Activated T-cell treated with anti-CD3 and anti-CD28 coated beads, Interleukin-2, amount 50 U/mL, for 1 hour (primary cell): ENCODE data around the gene ZNF26.
"Not testable (repeated sequence)": the region's sequence is repeated elsewhere in the genome, so short reads cannot be mapped to it uniquely, and the experiment has no call there.

ENCODE experiments used
- DNase-seq: peaks from one replicate; pipeline ENCODE4 v3.0.0-alpha.2; 2020

The ZNF26 gene

GRCh38 chr12:132955094-132956010 lies 30.8 kb upstream of the ZNF26 start:
- DNase-seq: no peak

- peak; percentile 85 for DNase-seq
Observed at GRCh38 chr12:132956011-132956788, 30.0 kb upstream of the ZNF26 start, which contains the start of gene ZNF605. TSS of gene ZNF605 (minus strand) at chr12:132956306. CDS start at chr12:132945635, 10,671 bp downstream.

- DNase-seq: not testable (repeated sequence)
Observed at GRCh38 chr12:132961790-132962189, 24.4 kb upstream of the ZNF26 start.

- DNase-seq: not testable (repeated sequence)
Observed at GRCh38 chr12:132963947-132964346, 22.2 kb upstream of the ZNF26 start.

GRCh38 chr12:132965796-132966195 lies 20.4 kb upstream of the ZNF26 start:
- no peak for DNase-seq

GRCh38 chr12:132966676-132967415 lies 19.3 kb upstream of the ZNF26 start:
- DNase-seq: no peak

- DNase-seq: no peak
Observed at GRCh38 chr12:132967736-132968135, 18.4 kb upstream of the ZNF26 start.

GRCh38 chr12:132972374-132972773 lies 13.8 kb upstream of the ZNF26 start:
- DNase-seq: no peak

GRCh38 chr12:132976870-132977269 lies 9.3 kb upstream of the ZNF26 start:
- peak; percentile 41 for DNase-seq

GRCh38 chr12:132986885-132987225 lies 688 bp downstream of the ZNF26 start:
- DNase-seq: no peak

GRCh38 chr12:132998741-132999140 lies 12.6 kb downstream of the ZNF26 start:
- no peak for DNase-seq

- no peak for DNase-seq
Observed at GRCh38 chr12:133010657-133011297, 24.6 kb downstream of the ZNF26 start.

- DNase-seq: no peak
Observed at GRCh38 chr12:133023566-133023965, 37.4 kb downstream of the ZNF26 start.

GRCh38 chr12:133026996-133027395 lies 40.8 kb downstream of the ZNF26 start:
- DNase-seq: no peak

GRCh38 chr12:133037207-133038005 lies 51.2 kb downstream of the ZNF26 start, which contains the start of gene ZNF84:
TSS of gene ZNF84 (plus strand) at chr12:133037509. CDS start at chr12:133041468, 3,959 bp downstream.
- DNase-seq: peak; percentile 95

- no peak for DNase-seq
Observed at GRCh38 chr12:133038118-133038709, 52.0 kb downstream of the ZNF26 start.

- DNase-seq: no peak
Observed at GRCh38 chr12:133046698-133047097, 60.5 kb downstream of the ZNF26 start.

- no peak for DNase-seq
Observed at GRCh38 chr12:133057446-133057845, 71.3 kb downstream of the ZNF26 start.

- no peak for DNase-seq
Observed at GRCh38 chr12:133058203-133059113, 72.3 kb downstream of the ZNF26 start.

- DNase-seq: no peak
Observed at GRCh38 chr12:133061954-133062353, 75.8 kb downstream of the ZNF26 start.
